Measurements from ENCODE around the gene PKHD1.

The PKHD1 gene

DNA sequence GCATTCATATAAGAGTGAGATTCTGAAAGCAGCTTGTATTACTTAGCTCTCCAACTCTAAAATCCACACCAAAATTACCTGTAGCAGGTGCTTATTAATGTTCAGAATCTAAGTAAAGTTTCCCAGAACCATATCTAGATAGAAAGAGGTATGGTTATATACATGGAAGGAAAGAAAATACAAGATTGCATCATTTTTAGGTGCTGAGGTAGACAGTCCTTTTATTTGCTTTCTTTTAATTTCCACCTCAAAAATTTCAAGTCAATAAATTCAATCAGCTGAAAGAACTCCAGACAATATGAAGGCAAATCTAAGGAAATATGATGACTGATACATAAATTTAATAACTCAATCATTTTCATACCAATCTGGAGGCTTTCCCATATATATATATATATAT, 521.9 kb downstream of the PKHD1 start:
- no peak for DNase-seq

All from amygdala (tissue), 56 donors.